Stimulated activated CD8-positive, alpha-beta memory T cell treated with anti-CD3 and anti-CD28 coated beads, Interleukin-7, amount 100 ng/mL, for 4 hours (primary cell): ENCODE measurements around the gene SHANK3.

ENCODE experiments used
- DNase-seq, 2 donors: peaks; one replicate each; pipeline ENCODE4 v3.0.0-alpha.2; 2020; ENCODE audit warnings: low read depth in 2 of 2

Gene SHANK3

GRCh38 chr22:50712341-50713007 is 39.9 kb downstream of the SHANK3 start:
- DNase-seq, result no peak

GRCh38 chr22:50713008-50713385 is 40.4 kb downstream of the SHANK3 start:
- no peak for DNase-seq

- no peak for DNase-seq
Observed at GRCh38 chr22:50713571-50714056, 41.0 kb downstream of the SHANK3 start.

GRCh38 chr22:50714150-50714549 is 41.5 kb downstream of the SHANK3 start:
- no peak for DNase-seq

- no peak for DNase-seq
Observed at GRCh38 chr22:50714631-50715179, 42.1 kb downstream of the SHANK3 start.

GRCh38 chr22:50715250-50715649 is 42.6 kb downstream of the SHANK3 start:
- DNase-seq, result no peak

- DNase-seq, result no peak
Observed at GRCh38 chr22:50715776-50716175, 43.2 kb downstream of the SHANK3 start.

GRCh38 chr22:50716290-50717024 is 43.8 kb downstream of the SHANK3 start:
- no peak for DNase-seq

GRCh38 chr22:50717709-50718351 is 45.2 kb downstream of the SHANK3 start:
- DNase-seq, result no peak

GRCh38 chr22:50718352-50718709 is 45.7 kb downstream of the SHANK3 start:
- DNase-seq, result no peak

- DNase-seq, result no peak
Observed at GRCh38 chr22:50719814-50720300, 47.2 kb downstream of the SHANK3 start.

- no peak for DNase-seq
Observed at GRCh38 chr22:50720301-50721256, 48.0 kb downstream of the SHANK3 start.

GRCh38 chr22:50721257-50721844 is 48.7 kb downstream of the SHANK3 start:
- no peak for DNase-seq

- DNase-seq, result no peak
Observed at GRCh38 chr22:50722048-50722701, 49.6 kb downstream of the SHANK3 start.
